Measurements from ENCODE around the gene JAK1.

GRCh38 chr1:64854674-64855073, 111.7 kb downstream of the JAK1 start:
- no peak for TF ChIP-seq GATA2 (IDR thresholded peaks at IDR 0.05; ENCODE audit: low read depth, low read length)
- TF ChIP-seq GATA3 (IDR thresholded peaks at IDR 0.05; ENCODE audit: low read depth, low read length): no peak

All from SH-SY5Y (cell line).